HG03558 (cell line): ENCODE measurements around the gene POC1B.

Experiments
- ATAC-seq: cut with Tn5 transposase; IDR thresholded peaks from one replicate; pipeline ENCODE4 v1.9.1; 2021; ENCODE audit warnings: moderate number of reproducible peaks; ENCODE audit not compliant: unreplicated experiment; ENCODE audit errors: extremely low read depth

POC1B gene

DNA sequence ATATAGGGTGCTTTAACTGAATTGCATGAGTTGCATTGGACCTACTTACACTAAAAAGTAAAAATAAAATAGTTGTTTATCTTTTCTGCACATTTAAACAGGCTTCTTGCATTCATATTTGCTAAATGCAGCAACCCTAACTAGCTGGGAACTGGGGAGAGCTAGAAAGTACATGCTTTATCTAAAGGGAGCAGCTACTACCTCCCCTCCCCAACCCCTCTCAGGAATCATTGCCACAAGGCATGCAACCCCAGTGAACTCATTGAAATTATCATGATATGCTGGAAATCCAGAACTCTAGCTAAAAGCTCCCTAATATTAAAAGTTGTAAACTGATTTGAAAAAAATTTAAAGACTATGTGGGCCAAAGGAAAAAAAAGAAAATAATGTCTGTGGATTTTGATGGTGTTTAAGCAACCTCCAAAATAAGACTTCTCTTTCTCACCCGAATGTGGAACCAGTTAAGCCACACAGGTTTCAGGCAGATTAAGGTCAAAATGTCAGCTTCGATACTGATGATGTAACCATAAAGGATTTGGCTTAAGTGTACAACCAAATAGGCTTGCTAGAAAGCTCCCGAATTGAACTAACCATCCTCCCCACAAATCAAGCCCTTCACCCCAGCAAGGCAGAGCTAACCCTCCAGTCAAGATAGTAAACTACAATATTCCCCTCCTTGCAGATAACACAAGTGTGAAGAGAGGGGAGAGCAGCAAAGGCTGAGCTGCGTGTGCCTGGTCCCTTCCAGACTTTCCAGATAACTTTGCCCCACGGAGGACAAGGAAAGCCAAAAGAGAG is 13.8 kb upstream of the POC1B start:
- ATAC-seq, result no peak

DNA sequence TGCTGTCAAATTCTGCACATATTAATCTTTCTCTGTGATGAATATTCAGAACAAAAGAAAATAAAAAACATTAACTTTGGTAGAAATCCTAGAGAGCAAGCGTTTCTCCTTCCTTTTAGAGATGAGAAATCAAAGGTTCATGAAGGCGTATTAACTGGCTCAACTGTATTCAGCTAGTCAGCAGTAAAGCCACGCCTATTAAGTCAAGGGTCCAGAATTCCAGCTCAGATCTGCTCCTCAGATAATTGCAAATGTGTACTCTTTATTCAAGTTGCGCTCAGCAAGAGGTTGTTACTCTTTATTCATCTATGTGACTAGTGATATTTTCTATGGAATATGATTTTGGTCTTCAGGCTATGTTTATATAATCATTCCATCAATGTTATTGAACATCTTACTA is 13.1 kb upstream of the POC1B start:
- ATAC-seq, result no peak

DNA sequence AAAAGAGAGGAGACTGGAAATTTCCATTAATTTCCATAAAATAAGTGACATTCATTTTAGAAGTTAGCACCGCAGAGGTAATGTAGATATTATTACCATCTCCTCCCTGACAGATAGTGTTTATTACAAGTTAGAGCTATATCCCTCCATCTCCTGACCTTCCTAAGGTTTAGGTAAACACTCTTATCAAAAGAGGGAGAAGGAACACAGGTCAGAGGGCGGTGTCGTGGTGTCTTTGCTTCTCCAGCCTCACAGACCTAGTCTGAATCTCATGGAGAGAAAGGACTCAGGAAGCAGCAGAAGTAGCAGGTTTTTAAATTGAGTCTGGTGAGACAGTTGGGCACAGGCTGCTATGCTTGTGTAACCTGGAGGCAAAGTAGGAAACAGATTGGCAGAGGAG is 11.5 kb upstream of the POC1B start:
- ATAC-seq, result no peak

DNA sequence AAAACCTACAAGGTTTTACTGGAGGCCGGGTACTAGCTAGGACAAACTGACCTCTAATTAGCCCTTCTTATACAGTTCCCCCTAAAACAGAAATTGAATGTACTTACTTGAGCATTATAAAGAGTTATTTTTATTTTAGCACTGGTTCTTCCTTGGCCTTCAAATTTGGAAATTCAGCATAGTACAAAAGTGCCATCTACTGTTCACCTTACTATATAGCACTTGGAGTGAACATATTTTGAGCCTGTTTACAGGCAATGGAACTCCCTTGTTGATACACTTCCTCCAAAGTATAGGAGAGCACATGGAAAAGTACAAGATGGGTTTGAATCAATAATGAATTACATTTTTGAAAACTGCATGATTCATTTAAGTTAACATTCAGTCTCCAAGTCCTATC is 3.9 kb upstream of the POC1B start:
- ATAC-seq, result no peak

DNA sequence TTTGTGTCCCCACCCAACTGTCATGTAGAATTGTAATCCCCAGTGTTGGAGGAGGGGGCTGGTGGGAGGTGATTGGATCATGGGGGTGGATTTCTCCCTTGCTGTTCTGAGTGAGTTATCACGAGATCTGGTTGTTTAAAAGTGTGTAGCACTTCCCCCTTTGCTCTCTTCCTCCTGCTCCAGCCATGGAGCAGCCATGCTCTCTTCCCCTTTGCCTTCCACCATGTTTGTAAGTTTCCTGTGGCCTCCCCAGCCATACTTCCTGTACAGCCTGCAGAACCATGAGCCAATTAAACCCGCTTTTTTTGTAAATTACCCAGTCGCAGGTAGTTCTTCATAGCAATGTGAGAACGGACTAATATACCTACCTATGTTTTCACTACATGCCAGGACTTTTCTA is 2.6 kb upstream of the POC1B start:
- no peak for ATAC-seq

DNA sequence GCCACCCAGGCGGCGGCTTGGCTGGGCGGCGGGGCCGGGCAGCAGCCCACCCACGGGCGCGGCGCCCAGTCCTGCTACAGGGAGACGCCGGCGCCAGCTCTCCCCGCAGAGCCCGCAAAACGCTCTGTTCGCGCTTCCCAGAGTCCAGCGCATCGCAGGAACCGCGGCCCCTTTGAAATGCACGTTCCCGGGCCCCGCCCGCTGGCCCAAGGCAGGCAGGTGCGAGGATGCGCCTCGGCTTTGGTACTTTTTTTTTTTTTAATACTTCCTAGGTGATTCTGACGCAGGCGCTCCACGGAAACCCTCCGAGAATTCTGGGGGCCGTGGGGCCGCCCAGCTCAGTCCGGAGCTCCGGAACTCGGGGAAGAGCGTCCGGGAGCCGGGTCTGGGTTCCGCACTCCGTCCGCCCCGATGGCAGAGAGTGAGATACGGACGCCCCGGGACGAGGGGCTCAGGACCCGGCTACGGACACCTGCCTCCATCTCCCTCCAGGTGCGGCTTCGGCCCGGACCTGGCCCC is 483 bp downstream of the POC1B start:
- peak; percentile 10 for ATAC-seq

DNA sequence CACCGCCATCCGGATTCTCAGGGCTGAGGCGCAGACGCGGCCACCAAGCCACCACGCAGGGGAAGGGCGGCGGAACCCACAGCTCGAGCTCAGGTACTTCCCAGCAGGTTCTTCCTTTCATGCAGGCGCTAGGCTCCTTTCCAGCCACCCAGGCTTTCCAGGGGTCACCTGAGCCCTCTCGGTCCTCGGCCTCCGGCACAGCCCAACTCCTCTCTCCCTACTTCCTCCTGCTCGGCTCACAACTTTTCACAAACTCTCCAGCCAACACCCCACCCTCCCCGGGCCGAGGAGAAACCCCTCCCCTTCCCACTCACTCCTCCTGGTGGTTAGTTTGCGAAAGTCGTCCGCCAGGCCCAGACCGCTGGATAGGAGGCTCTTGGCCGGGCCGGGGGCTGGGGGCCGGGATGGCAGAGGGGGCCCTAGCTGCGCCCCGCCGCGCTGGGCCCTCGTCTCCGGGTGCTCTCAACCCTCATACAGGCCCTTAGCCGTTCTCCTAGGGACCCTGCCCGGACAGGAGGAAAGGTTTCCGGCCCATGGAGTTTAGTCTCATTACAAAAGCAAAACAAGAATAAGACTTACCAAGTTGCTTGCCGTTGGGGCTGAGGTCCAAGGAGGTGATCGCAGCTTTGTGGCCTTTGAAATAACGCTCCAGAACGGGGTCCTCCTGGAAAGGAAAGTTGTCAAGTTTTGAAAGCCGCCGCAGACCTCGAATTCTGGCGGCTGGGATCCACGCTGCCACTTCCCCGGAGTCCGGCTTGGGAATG is 1.1 kb downstream of the POC1B start, which contains the start of gene GALNT4:
GALNT4 (minus strand) TSS at position 256 of the 764 bp plus-strand sequence; CDS start at position 9, 247 bp downstream.
- ATAC-seq, result peak; percentile 63

DNA sequence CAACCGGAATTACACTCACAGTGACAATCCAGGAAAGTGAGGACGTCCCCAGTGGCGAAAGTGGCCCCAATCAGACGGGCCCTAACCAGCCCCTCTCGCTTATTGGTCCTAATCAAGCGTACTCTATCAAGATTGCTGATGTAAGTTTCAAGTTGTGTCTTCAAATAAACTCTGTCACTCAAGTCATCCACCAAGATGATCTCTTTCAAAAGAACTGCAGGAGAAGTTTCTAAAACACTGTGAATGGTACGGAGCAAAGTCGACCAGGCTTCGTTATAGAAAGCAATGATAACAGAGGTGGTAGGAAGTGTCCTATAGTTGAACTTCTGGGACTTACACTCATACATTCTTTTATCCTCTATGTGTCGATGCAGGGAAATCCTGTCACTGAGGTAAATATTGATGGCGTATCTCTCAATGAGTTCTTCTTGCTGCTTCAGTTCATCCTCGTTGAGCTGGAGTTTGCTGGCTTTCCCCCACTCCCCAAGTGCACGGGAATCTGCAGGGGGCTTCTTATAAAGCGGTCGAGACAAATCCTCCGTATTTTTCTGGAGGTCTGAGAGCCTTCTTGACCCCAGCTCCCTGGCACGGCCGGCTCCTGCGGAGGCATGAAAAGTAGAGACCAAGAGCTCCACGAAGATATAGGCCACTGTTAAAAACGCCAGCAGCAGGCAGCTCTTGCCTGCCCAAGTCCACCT is 1.9 kb downstream of the POC1B start:
- ATAC-seq, result no peak

DNA sequence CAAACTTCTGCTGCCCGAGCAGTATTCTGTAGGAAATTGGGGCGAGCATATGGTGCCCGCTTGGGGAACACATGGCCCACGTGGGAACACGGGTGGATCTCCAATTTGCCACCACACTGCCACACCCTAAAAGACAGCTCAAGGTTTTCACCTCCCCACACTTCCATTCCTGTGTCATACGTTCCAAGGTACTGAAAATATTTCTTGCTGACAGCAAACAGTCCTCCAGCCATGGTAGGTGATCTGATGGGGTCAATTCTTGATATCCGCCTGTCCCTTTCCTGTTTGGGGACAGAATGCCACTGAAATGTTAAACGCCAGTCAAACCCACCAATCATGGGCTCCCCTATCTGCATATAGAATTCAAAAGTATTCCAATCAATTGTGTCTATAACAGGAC is 2.5 kb downstream of the POC1B start:
- ATAC-seq, result no peak

DNA sequence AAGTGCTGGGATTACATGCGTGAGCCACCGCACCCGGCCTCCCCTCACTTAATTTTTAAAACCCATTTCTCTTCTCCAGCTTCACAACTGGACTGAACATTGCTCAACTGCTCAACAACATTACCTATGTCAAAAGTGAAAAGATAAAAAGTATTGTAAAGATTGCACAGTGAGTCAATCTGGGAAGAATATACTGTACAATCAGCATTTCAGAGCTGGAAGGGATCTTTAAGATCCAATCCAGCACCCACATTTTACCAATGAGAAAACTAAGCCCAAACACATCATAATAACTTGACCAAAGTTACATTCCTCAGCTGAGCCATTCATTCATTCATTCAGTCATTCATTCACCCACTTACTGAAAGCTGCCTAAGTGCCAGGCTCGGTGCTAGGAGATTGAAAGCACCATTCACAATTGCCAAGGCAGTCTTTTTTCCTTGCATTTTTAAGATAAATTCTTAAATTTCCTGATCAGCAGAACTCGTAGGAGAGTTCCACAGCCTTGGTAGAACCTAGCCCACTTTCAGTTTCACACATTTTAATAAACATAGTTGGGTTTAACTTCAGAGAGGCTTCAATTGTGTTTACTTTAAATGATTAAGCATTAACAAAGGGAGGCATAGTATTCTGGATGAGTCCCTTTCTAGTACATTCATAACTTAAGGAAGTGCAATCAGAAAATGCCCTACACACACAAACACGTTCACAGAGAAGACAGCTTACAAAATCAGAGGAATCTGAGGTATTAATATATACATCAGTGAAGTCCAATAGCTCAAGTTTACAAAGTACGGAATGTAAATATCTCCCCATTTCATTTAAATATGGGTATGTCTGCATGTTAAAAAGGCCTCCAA is 4.3 kb downstream of the POC1B start:
- no peak for ATAC-seq

DNA sequence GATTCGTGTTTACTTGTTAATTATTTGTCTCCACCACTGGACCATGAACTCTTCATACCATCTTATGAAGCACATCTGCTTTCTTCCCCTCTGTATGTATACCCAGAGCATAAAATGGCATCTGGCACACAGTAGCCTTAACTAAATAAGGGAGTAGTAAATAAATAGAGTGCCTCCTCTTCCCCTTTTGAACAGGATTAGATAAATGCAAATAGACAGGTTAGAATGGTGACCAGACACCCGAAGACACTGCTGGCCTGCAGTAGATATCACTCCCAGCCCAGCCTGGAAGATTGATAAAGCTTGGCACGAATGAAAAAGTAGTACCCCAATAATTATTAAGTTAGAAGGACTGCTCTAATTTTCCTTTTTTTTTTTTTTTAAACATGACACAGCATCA is 8.1 kb downstream of the POC1B start:
- ATAC-seq, result no peak

DNA sequence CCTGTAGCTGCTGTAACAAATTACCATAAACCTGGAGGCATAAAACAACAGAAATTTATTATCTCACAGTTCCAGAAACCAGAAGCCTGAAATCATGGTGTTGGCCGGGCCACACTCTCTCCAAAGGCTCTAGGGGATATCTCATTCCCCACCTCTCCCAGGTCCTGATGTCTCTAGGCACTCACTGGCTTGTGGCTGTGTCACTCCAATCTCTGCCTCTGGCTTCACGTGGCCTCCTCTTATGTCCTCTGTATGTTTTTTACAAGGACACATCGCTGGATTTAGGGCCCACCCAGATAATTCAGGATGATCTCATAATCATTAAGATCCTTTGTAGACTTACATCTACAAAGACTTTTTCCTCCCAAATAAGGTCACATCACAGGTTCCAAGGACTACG is 9.2 kb downstream of the POC1B start:
- no peak for ATAC-seq

DNA sequence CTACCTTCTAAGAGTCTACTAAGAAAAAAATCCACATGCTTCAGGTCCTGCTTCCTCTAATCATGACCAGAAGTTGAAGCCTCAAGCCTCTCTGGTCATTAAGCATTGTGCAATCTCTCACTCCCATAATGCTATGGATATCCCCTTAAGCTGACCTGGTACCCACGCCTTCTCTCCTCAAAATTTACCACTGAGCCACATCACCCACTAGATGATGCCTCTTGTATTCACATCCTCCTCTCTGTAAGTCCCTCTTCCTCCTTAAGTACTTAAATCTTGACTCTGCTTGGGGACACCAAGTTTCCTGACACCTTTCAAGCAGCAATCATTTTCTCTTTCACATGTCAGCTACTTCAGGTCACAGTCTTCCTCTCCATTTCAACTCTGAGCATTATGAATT is 11.1 kb downstream of the POC1B start:
- ATAC-seq, result peak; percentile 58

DNA sequence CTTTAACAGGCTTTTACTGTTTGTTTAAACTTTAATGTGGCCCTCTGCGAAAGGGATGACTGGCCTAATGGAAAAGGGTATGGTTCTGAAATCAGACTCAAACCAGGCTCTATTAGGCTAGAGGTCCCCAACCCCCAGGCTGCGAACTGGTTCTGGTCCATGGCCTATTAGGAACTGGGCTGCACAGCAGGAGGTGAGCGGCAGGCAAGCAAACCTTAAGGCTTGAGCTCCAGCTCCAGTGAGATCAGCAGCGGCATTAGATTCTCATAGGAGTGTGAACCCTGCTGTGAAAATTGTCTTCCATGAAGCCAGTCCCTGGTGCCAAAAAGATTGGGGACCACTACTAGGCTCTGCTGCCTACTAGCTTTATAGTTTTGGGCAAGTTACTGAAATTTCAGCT is 12.3 kb downstream of the POC1B start:
- ATAC-seq, result no peak

DNA sequence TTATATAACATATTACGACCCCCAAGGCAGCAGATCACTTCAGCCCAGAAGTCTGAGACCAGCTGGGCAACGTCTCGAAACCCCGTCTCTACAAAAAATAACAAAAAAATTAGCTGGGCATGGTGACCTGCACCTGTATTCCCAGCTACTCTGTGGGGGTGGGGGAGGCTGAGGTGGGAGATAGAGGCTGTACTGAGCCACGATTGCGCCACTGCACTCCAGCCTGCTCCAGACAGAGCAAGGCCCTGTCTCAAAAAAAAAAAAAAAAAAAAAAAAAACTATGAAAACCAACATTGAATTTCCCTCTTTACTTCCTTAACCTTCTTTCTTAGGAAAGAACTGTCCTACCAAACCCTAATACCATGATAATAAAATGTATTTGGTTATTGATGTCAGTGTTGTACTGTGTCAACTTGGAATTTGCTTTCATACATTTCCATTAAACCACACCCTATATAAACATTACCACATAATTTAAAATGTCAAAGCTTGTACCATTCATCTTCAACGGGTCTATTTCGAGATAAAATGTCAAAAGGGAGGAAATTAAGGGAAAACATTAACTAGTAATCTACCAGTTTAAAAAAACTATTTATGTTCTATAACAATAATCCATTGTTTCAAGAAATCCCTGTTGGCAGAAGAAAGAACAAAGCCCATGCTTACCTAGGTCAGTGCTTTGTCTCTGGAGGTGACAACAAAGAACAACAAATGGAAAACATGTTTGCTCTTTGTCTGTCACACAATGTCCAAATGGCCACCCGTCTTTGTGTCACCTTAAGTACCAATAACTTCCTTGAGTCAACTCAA is 18.6 kb downstream of the POC1B start:
- no peak for ATAC-seq

DNA sequence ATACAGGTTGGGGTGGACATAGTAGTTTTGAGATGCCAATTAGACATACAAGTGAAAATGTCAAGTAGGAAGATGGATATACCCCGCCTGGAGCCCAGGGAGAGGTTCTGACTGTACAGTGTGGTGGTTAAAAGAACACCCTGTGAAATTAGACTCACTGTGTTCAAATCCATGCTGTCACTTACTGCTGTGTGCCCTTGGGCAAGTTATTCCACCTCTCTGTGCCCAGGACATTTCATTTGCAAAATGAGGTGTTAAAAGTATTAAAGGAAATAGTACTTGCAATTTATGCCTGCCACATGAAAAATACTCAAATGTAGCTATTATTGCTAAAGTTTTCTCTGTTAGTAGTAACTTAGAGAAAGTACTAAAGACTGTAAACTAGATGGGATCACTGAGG is 19.8 kb downstream of the POC1B start:
- ATAC-seq, result no peak

DNA sequence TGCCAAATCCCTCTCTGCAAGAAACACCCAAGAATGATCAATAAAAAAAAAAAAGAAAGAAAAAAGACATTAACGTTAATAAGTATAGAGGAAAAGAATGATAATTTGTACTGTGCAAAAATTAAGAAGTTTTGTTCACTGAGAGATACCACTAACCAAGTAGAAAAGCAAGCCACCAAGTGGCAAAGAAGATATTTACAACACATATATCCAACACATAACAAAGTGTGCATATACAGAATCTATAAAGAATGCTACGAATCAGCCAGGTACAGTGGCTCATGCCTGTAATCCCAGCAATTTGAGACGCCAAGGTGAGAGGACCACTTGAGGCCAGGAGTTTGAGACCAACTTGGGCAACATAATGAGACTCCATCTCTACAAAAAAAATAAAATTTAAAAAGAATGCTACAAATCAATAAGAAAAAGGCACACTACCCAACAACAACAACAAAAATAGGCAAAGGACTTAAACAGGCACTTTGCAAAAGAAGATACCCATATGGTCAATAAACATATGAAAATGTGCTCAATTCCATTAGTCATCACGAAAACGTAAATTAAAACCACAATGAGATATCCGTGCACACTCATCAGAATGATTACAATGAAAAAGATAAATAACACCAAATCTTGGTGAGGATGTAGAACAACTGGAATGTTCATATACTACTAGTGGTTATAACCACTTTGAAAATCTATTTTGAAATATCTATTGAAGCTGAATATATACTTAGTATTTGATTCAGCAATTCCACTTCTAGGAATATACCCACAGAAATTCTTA is 21.1 kb downstream of the POC1B start:
- no peak for ATAC-seq

DNA sequence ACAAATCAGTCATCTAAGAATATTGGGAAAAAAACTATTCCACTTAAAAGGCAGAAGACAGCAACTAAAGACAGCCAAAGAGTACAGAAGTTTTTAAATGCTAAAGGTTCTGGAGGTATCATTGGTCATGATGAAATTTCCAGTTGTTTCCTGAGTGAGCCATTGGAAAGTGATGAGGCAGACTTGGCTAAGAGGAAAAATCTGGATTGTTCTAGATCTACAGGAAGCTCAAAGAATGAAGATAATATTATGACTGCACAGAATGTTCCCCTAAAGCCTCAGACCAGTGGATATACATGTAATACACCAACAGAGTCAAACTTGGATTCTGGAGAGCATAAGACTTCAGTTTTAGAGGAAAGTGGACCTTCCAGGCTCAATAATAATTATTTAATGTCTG is 24.1 kb downstream of the POC1B start:
- no peak for ATAC-seq
